ENCODE data around the gene NIT1. TPM values are rescaled to one million over a fixed set of nuclear protein-coding genes. Genes with fewer than 3 reads are reported as not detected.

Gene NIT1
- total and polyA plus RNA-seq, 2 of the 13 experiments (the other 11 are each of a cell fraction or from before 2014, with no cell fraction given) = 22.7 to 31.0 TPM

DNA sequence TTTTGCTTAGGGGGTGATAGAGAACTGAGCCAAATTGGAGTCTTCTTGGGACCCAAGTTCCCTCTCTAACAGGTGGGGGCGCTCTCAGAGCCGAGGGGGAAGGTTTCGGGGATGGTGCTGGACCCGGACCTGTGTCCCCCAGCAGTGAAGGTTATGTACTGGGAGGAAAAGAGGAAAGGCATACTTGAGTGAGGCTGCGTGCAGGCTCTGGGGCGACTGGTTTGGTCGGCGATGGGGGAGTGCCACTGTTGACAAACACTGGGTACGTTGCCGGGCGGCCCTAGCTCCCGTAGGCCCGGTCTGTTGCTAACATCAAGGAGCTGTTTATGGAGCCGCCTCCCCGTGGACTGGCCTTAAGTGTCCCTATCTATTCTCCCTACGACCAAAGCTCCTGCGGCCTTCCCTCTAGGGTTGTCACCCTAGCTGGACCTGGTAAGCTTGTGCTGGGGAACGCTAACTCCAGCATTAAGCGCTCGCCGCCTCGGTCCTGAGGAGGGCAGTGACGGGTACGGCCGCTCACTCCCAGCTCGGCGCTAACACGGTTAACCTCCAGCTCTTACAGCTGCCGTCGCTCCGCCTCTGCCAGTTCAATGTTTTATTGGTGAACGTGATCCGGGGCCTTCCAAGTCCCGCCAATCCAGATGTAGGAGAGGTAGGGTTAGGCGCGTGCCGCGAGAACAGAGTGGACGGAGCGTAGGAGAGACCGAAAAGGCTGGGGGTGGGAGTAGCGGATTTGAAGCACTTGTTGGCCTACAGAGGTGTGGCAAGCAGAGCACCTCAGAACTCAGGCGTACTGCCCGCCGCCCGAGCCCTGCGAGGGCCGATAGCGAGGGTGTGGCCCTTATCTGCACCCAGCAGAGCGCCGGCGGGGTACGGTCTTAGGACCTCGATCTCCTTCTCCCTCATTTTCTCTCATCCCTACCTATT is 48.1 kb downstream of the NIT1 start, which contains the start of gene PPOX (continued):
- TF ChIP-seq MED1 (CRISPR knock-in tag; IDR thresholded peaks at IDR 0.05) (peak; percentile 46), IKZF1 (IDR thresholded peaks at IDR 0.05) (no peak), JUN (CRISPR knock-in tag; IDR thresholded peaks at IDR 0.05) (no peak), RBM22 (optimal IDR thresholded peaks at IDR 0.05; ENCODE audit: low read length) (peak; percentile 71), ZNF552 (CRISPR knock-in tag; IDR thresholded peaks at IDR 0.05; ENCODE audit: borderline replicate concordance) (0 out of 2 replicates have a peak, but pooled peaks have one; percentile 35), NCOA5 (CRISPR knock-in tag; IDR thresholded peaks at IDR 0.05) (no peak), CC2D1A (CRISPR knock-in tag; IDR thresholded peaks at IDR 0.05) (no peak), TP53 (CRISPR knock-in tag; conservative IDR thresholded peaks at IDR 0.05) (no peak), HNRNPK (IDR thresholded peaks at IDR 0.05; ENCODE audit: low read depth, low read length, poor library complexity, severe bottlenecking) (no peak), ZHX1 (CRISPR knock-in tag; IDR thresholded peaks at IDR 0.05; ENCODE audit: low read depth) (no peak), THAP11 (CRISPR knock-in tag; IDR thresholded peaks at IDR 0.05) (peak; percentile 89), GATA4 (IDR thresholded peaks at IDR 0.05; ENCODE audit: borderline replicate concordance, low read depth) (no peak), KLF16 (CRISPR knock-in tag; IDR thresholded peaks at IDR 0.05) (peak; percentile 86 to 94; a peak in 3 of 4 replicates), ZNF234 (CRISPR knock-in tag; conservative IDR thresholded peaks at IDR 0.05) (no peak), ZNF605 (CRISPR knock-in tag; IDR thresholded peaks at IDR 0.05) (peak; percentile 40; the same call in 1 of the 2 replicates), SRY (CRISPR knock-in tag; IDR thresholded peaks at IDR 0.05) (peak; percentile 23; the same call in 1 of the 2 replicates), ZNF766 (CRISPR knock-in tag; IDR thresholded peaks at IDR 0.05; ENCODE audit: borderline replicate concordance) (no peak), CENPT (CRISPR knock-in tag; IDR thresholded peaks at IDR 0.05; ENCODE audit: low read depth) (0 out of 2 replicates have a peak, but pooled peaks have one; percentile 65), HOXA9 (CRISPR knock-in tag; IDR thresholded peaks at IDR 0.05; ENCODE audit: borderline replicate concordance) (no peak)
- TF ChIP-seq, protein P1, sequence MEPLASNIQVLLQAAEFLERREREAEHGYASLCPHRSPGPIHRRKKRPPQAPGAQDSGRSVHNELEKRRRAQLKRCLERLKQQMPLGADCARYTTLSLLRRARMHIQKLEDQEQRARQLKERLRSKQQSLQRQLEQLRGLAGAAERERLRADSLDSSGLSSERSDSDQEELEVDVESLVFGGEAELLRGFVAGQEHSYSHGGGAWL (CRISPR knock-in tag; IDR thresholded peaks at IDR 0.05) = peak; percentile 55; the same call in 1 of the 2 replicates
- TF ChIP-seq, protein P2, sequence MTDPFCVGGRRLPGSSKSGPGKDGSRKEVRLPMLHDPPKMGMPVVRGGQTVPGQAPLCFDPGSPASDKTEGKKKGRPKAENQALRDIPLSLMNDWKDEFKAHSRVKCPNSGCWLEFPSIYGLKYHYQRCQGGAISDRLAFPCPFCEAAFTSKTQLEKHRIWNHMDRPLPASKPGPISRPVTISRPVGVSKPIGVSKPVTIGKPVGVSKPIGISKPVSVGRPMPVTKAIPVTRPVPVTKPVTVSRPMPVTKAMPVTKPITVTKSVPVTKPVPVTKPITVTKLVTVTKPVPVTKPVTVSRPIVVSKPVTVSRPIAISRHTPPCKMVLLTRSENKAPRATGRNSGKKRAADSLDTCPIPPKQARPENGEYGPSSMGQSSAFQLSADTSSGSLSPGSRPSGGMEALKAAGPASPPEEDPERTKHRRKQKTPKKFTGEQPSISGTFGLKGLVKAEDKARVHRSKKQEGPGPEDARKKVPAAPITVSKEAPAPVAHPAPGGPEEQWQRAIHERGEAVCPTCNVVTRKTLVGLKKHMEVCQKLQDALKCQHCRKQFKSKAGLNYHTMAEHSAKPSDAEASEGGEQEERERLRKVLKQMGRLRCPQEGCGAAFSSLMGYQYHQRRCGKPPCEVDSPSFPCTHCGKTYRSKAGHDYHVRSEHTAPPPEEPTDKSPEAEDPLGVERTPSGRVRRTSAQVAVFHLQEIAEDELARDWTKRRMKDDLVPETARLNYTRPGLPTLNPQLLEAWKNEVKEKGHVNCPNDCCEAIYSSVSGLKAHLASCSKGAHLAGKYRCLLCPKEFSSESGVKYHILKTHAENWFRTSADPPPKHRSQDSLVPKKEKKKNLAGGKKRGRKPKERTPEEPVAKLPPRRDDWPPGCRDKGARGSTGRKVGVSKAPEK (CRISPR knock-in tag; IDR thresholded peaks at IDR 0.05; ENCODE audit: borderline replicate concordance) = no peak
- TF ChIP-seq, protein P3, sequence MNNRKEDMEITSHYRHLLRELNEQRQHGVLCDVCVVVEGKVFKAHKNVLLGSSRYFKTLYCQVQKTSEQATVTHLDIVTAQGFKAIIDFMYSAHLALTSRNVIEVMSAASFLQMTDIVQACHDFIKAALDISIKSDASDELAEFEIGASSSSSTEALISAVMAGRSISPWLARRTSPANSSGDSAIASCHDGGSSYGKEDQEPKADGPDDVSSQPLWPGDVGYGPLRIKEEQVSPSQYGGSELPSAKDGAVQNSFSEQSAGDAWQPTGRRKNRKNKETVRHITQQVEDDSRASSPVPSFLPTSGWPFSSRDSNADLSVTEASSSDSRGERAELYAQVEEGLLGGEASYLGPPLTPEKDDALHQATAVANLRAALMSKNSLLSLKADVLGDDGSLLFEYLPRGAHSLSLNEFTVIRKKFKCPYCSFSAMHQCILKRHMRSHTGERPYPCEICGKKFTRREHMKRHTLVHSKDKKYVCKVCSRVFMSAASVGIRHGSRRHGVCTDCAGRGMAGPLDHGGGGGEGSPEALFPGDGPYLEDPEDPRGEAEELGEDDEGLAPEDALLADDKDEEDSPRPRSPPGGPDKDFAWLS (CRISPR knock-in tag; IDR thresholded peaks at IDR 0.05; ENCODE audit: borderline replicate concordance) = no peak
